ENCODE measurements around the gene FCRLA.

Gene FCRLA

DNA sequence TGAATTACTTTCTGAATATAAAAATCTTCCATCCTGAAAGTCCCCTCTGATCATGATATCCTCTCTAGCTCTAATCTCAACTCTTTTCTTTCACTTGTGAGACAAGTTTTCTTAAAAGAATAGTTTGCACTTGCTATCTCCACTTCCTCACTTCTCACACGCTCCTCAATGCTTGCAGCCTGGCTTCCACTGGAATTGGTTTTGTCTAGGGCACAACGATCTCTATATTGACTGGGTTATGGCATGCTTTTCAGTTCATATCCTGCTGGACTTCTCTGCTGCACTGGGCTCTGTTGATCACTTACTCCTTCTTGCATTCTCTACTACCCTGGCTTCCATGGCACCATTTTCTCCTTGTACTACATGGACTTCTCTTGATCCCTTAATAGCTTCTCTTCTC lies 474 bp downstream of the FCRLA start:
- Histone ChIP-seq H3K36me3 (ENCODE audit: control insufficient read depth, insufficient read depth, low read length) (no peaks in the 10 kb centered on the region), H3K27ac (ENCODE audit: low read depth, low read length) (no peak overlapping the region), H3K4me3 (ENCODE audit: low read depth, low read length) (no peak overlapping the region), H3K27me3 (ENCODE audit: control insufficient read depth, insufficient read depth, low read length) (0 out of 2 replicates have a peak, but pooled peaks cover 2% of the 10 kb centered on the region), H3K9me3 (ENCODE audit: control insufficient read depth, insufficient read depth, low read depth, low read length) (no peaks in the 10 kb centered on the region), H3K9ac (ENCODE audit: low read length) (no peak overlapping the region), H3K4me1 (ENCODE audit: control insufficient read depth, insufficient read depth, low read length) (no peaks in the 10 kb centered on the region)

DNA sequence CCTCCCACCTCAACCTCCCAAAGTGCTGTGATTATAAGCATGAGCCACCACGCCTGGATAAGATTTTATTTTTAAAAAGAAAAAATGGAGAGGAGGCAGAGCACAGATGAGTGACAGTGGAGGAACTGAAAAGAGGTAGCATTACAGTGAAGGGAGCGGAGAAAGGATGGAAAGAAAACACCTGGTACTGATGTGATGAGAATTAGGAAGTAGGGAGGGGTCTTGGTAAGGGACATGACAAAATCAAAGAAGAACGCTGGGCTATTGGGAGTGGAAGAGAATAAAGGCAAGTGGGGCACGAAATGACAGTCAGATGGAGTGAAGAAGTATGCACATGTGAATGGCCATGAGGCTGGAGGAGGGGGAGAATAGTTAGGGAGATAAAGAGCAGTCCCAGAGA lies 2.3 kb downstream of the FCRLA start:
- Histone ChIP-seq H3K4me3 (ENCODE audit: low read depth, low read length) (no peak overlapping the region), H3K9ac (ENCODE audit: low read length) (no peak overlapping the region), H3K27me3 (ENCODE audit: control insufficient read depth, insufficient read depth, low read length) (0 out of 2 replicates have a peak, but pooled peaks cover 2% of the 10 kb centered on the region), H3K36me3 (ENCODE audit: control insufficient read depth, insufficient read depth, low read length) (no peaks in the 10 kb centered on the region), H3K27ac (ENCODE audit: low read depth, low read length) (no peak overlapping the region), H3K9me3 (ENCODE audit: control insufficient read depth, insufficient read depth, low read depth, low read length) (no peaks in the 10 kb centered on the region), H3K4me1 (ENCODE audit: control insufficient read depth, insufficient read depth, low read length) (no peaks in the 10 kb centered on the region)

- no peak overlapping the region for H3K4me3 ChIP-seq (ENCODE audit: low read depth, low read length)
- H3K36me3 ChIP-seq (ENCODE audit: control insufficient read depth, insufficient read depth, low read length) = no peaks in the 10 kb centered on the region
- H3K9me3 ChIP-seq (ENCODE audit: control insufficient read depth, insufficient read depth, low read depth, low read length) = no peaks in the 10 kb centered on the region
- no peak overlapping the region for H3K9ac ChIP-seq (ENCODE audit: low read length)
- peaks cover 3% of the 10 kb centered on the region; the same call in 1 of the 2 replicates for H3K27me3 ChIP-seq (ENCODE audit: control insufficient read depth, insufficient read depth, low read length)
- no peaks in the 10 kb centered on the region for H3K4me1 ChIP-seq (ENCODE audit: control insufficient read depth, insufficient read depth, low read length)
- no peak overlapping the region for H3K27ac ChIP-seq (ENCODE audit: low read depth, low read length)
Observed at GRCh38 chr1:161710560-161710959, 3.5 kb downstream of the FCRLA start.

GRCh38 chr1:161718559-161719324 lies 11.7 kb downstream of the FCRLA start:
- Histone ChIP-seq H3K27ac (ENCODE audit: low read depth, low read length) (no peak overlapping the region), H3K36me3 (ENCODE audit: control insufficient read depth, insufficient read depth, low read length) (no peaks in the 10 kb centered on the region), H3K27me3 (ENCODE audit: control insufficient read depth, insufficient read depth, low read length) (peaks cover 26% of the 10 kb centered on the region), H3K9me3 (ENCODE audit: control insufficient read depth, insufficient read depth, low read depth, low read length) (no peaks in the 10 kb centered on the region), H3K4me1 (ENCODE audit: control insufficient read depth, insufficient read depth, low read length) (no peaks in the 10 kb centered on the region), H3K9ac (ENCODE audit: low read length) (no peak overlapping the region), H3K4me3 (ENCODE audit: low read depth, low read length) (no peak overlapping the region)

- no peak overlapping the region for H3K27ac ChIP-seq (ENCODE audit: low read depth, low read length)
- H3K9me3 ChIP-seq (ENCODE audit: control insufficient read depth, insufficient read depth, low read depth, low read length) = no peaks in the 10 kb centered on the region
- H3K27me3 ChIP-seq (ENCODE audit: control insufficient read depth, insufficient read depth, low read length) = peaks cover 29% of the 10 kb centered on the region
- H3K36me3 ChIP-seq (ENCODE audit: control insufficient read depth, insufficient read depth, low read length) = no peaks in the 10 kb centered on the region
- no peak overlapping the region for H3K4me3 ChIP-seq (ENCODE audit: low read depth, low read length)
- H3K4me1 ChIP-seq (ENCODE audit: control insufficient read depth, insufficient read depth, low read length) = no peaks in the 10 kb centered on the region
- H3K9ac ChIP-seq (ENCODE audit: low read length) = no peak overlapping the region
Observed at GRCh38 chr1:161719325-161719611, 12.2 kb downstream of the FCRLA start.

GRCh38 chr1:161720422-161720821 lies 13.4 kb downstream of the FCRLA start:
- Histone ChIP-seq H3K36me3 (ENCODE audit: control insufficient read depth, insufficient read depth, low read length) (no peaks in the 10 kb centered on the region), H3K4me3 (ENCODE audit: low read depth, low read length) (no peak overlapping the region), H3K9me3 (ENCODE audit: control insufficient read depth, insufficient read depth, low read depth, low read length) (no peaks in the 10 kb centered on the region), H3K4me1 (ENCODE audit: control insufficient read depth, insufficient read depth, low read length) (no peaks in the 10 kb centered on the region), H3K27ac (ENCODE audit: low read depth, low read length) (no peak overlapping the region), H3K9ac (ENCODE audit: low read length) (no peak overlapping the region), H3K27me3 (ENCODE audit: control insufficient read depth, insufficient read depth, low read length) (peaks cover 40% of the 10 kb centered on the region)

GRCh38 chr1:161720956-161721737 lies 14.1 kb downstream of the FCRLA start, which contains the start of gene FCRLB:
Gene FCRLB (plus strand): TSS chr1:161721544. CDS start chr1:161722673, 1,129 bp downstream.
- Histone ChIP-seq H3K4me1 (ENCODE audit: control insufficient read depth, insufficient read depth, low read length) (no peaks in the 10 kb centered on the region), H3K27ac (ENCODE audit: low read depth, low read length) (no peak within 1 kb of the TSS), H3K4me3 (ENCODE audit: low read depth, low read length) (no peak within 1 kb of the TSS), H3K27me3 (ENCODE audit: control insufficient read depth, insufficient read depth, low read length) (peaks cover 43% of the 10 kb centered on the region), H3K36me3 (ENCODE audit: control insufficient read depth, insufficient read depth, low read length) (no peaks in the 10 kb centered on the region), H3K9ac (ENCODE audit: low read length) (no peak within 1 kb of the TSS), H3K9me3 (ENCODE audit: control insufficient read depth, insufficient read depth, low read depth, low read length) (no peaks in the 10 kb centered on the region)

GRCh38 chr1:161721738-161722343 lies 14.8 kb downstream of the FCRLA start:
- Histone ChIP-seq H3K27ac (ENCODE audit: low read depth, low read length) (no peak overlapping the region), H3K4me1 (ENCODE audit: control insufficient read depth, insufficient read depth, low read length) (no peaks in the 10 kb centered on the region), H3K36me3 (ENCODE audit: control insufficient read depth, insufficient read depth, low read length) (no peaks in the 10 kb centered on the region), H3K27me3 (ENCODE audit: control insufficient read depth, insufficient read depth, low read length) (peaks cover 50% of the 10 kb centered on the region), H3K9ac (ENCODE audit: low read length) (no peak overlapping the region), H3K9me3 (ENCODE audit: control insufficient read depth, insufficient read depth, low read depth, low read length) (no peaks in the 10 kb centered on the region), H3K4me3 (ENCODE audit: low read depth, low read length) (no peak overlapping the region)

DNA sequence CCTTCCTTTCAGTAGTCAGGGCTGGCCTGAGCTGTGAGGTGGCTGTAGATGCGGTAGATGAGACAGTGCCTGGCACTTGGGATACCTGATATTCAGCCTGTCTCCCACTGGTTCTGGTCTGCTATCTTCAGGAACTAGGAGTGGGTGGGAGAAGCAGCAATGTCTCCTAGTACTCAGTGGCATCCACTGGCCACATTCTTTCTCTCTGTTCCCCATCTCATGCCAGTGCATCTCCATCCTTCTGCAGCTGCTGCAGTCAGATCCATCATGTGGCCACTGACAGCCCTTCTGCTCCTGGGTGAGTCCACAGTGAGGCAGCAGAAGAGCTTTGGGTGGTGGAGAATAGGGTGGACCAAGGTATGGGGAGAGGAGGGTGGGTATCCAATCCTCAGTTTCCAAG lies 15.4 kb downstream of the FCRLA start:
- H3K27me3 ChIP-seq (ENCODE audit: control insufficient read depth, insufficient read depth, low read length) = peaks cover 53% of the 10 kb centered on the region
- no peak overlapping the region for H3K27ac ChIP-seq (ENCODE audit: low read depth, low read length)
- H3K9ac ChIP-seq (ENCODE audit: low read length) = no peak overlapping the region
- no peak overlapping the region for H3K4me3 ChIP-seq (ENCODE audit: low read depth, low read length)
- no peaks in the 10 kb centered on the region for H3K9me3 ChIP-seq (ENCODE audit: control insufficient read depth, insufficient read depth, low read depth, low read length)
- H3K4me1 ChIP-seq (ENCODE audit: control insufficient read depth, insufficient read depth, low read length) = no peaks in the 10 kb centered on the region
- no peaks in the 10 kb centered on the region for H3K36me3 ChIP-seq (ENCODE audit: control insufficient read depth, insufficient read depth, low read length)

- Histone ChIP-seq H3K4me1 (ENCODE audit: control insufficient read depth, insufficient read depth, low read length) (peaks cover 4% of the 10 kb centered on the region; the same call in 1 of the 2 replicates), H3K9me3 (ENCODE audit: control insufficient read depth, insufficient read depth, low read depth, low read length) (no peaks in the 10 kb centered on the region), H3K9ac (ENCODE audit: low read length) (no peak overlapping the region), H3K36me3 (ENCODE audit: control insufficient read depth, insufficient read depth, low read length) (no peaks in the 10 kb centered on the region), H3K4me3 (ENCODE audit: low read depth, low read length) (no peak overlapping the region), H3K27me3 (ENCODE audit: control insufficient read depth, insufficient read depth, low read length) (peaks cover 62% of the 10 kb centered on the region), H3K27ac (ENCODE audit: low read depth, low read length) (no peak overlapping the region)
Observed at GRCh38 chr1:161723459-161724141, 16.6 kb downstream of the FCRLA start.

All from HUES6 (cell line).